HCT116 (cell line): Measurements from ENCODE around the gene GARIN3. TPM values are rescaled to one million over a fixed set of nuclear protein-coding genes. Genes with fewer than 3 reads are reported as not detected.

ENCODE experiments used
- ATAC-seq: fragments of 200-7000 bp; cut with Tn5 transposase; 2 replicates; pipeline ENCODE4 v1.9.1; 2020; ENCODE audit warnings: mild to moderate bottlenecking, moderate library complexity
- BruUV-seq: library from RNA; stranded (reverse); fragments of 400-500 nt; replicated peaks from 2 replicates; lab custom pipeline; 2021; lab: Mats Ljungman, UMichigan
- CTCF ChIA-PET: fragments of 300-600 bp; sonication (Branson Sonifier 250); formaldehyde crosslinking; loops from one replicate; lab custom pipeline; 2021; ENCODE audit warnings: antibody characterized with exemption; lab: Charles Lee
- POLR2A ChIA-PET: fragments of 300-600, 350-600 bp; sonication (Branson Sonifier 250); formaldehyde crosslinking; loops from one replicate; lab custom pipeline; 2021; ENCODE audit warnings: antibody characterized with exemption; lab: Charles Lee
- RAD21 ChIA-PET, 2 experiments: fragments of 300-600 bp; sonication (Branson Sonifier 250); formaldehyde crosslinking; loops; one replicate each; lab custom pipeline; 2023; ENCODE audit warnings: low total read pairs in 2 of 2; ENCODE audit not compliant: uncharacterized antibody in 2 of 2, unreplicated experiment in 2 of 2, low non-redundant PET in 1 of 2; lab: Charles Lee
- DNase-seq: peaks from one replicate; pipeline ENCODE4 v3.0.0-alpha.2; 2010; ENCODE audit warnings: low read depth, low spot score
- H2AFZ ChIP-seq: fragments of 200-600 bp; shearing (Covaris generic), sonication (generic); 2 replicates; pipeline ENCODE4 v1.6.1; 2017; ENCODE audit warnings: low read depth, mixed run types, mixed read lengths, antibody characterized with exemption, low read length; ENCODE audit not compliant: poor library complexity, severe bottlenecking
- H3K27ac ChIP-seq: 2 replicates; pipeline ENCODE4 v1.5.1; 2012; ENCODE audit warnings: low read depth, low read length
- H3K27me3 ChIP-seq: fragments of 200-600 bp; sonication (generic); 2 replicates; pipeline ENCODE4 v1.6.1; 2016; ENCODE audit warnings: mixed run types, low read length, mixed read lengths; ENCODE audit not compliant: insufficient read depth
- H3K36me3 ChIP-seq, 2 experiments: fragments of 200-500 bp in 1 of 2; fragments of 200-600 bp in 1 of 2; sonication (Bioruptor generic) in 1 of 2; sonication (generic) in 1 of 2; 2 replicates each; pipeline versions ENCODE4 v1.5.1 to v1.6.1; 2014 to 2016; ENCODE audit warnings: low read length in 2 of 2, inconsistent platforms in 1 of 2, mixed read lengths in 1 of 2, mixed run types in 1 of 2; ENCODE audit not compliant: insufficient read depth in 2 of 2, control insufficient read depth in 1 of 2
- H3K4me1 ChIP-seq, 2 experiments: fragments of 200-600 bp in 1 of 2; sonication (generic) in 1 of 2; 2 replicates each; pipeline versions ENCODE4 v1.5.1 to v1.6.1; 2012 to 2017; ENCODE audit warnings: low read length in 2 of 2, inconsistent platforms in 1 of 2, mild to moderate bottlenecking in 1 of 2, mixed read lengths in 1 of 2, mixed run types in 1 of 2, moderate library complexity in 1 of 2; ENCODE audit not compliant: insufficient read depth in 2 of 2, control insufficient read depth in 1 of 2
- H3K4me2 ChIP-seq: fragments of 200-600 bp; sonication (generic); 2 replicates; pipeline ENCODE4 v1.6.1; 2017; ENCODE audit warnings: mixed run types, low read length, mixed read lengths
- H3K4me3 ChIP-seq, 2 experiments: fragments of 200-600 bp in 1 of 2; sonication (generic) in 1 of 2; replicated peaks in 1 of 2; 2 replicates each; pipeline ENCODE4 v1.5.1; 2011 to 2016; ENCODE audit warnings: low read length in 2 of 2, control low read depth in 1 of 2, low read depth in 1 of 2, mild to moderate bottlenecking in 1 of 2, mixed read lengths in 1 of 2, mixed run types in 1 of 2
- H3K79me2 ChIP-seq: fragments of 200-600 bp; sonication (generic); 2 replicates; pipeline ENCODE4 v1.6.1; 2017; ENCODE audit warnings: mild to moderate bottlenecking, mixed run types, low read length, moderate library complexity, mixed read lengths; ENCODE audit not compliant: insufficient read depth
- H3K9ac ChIP-seq: fragments of 200-600 bp; sonication (generic); 2 replicates; pipeline ENCODE4 v1.6.1; 2016; ENCODE audit warnings: low read length, mixed read lengths
- H3K9me2 ChIP-seq: fragments of 200-600 bp; sonication (generic), shearing (Covaris generic); 2 replicates; pipeline ENCODE4 v1.6.1; 2017; ENCODE audit warnings: mixed run types, mild to moderate bottlenecking, moderate library complexity; ENCODE audit not compliant: insufficient read depth
- H3K9me3 ChIP-seq, 2 experiments: fragments of 200-500 bp in 1 of 2; fragments of 200-600 bp in 1 of 2; sonication (Bioruptor generic) in 1 of 2; sonication (generic) in 1 of 2; 2 replicates each; pipeline ENCODE4 v1.6.1; 2014 to 2017; ENCODE audit warnings: low read length in 2 of 2, mixed read lengths in 2 of 2, inconsistent platforms in 1 of 2, low read depth in 1 of 2, mild to moderate bottlenecking in 1 of 2, mixed run types in 1 of 2, moderate library complexity in 1 of 2; ENCODE audit not compliant: control insufficient read depth in 1 of 2, insufficient read depth in 1 of 2
- H4K20me1 ChIP-seq: fragments of 200-600 bp; sonication (generic), shearing (Covaris generic); 2 replicates; pipeline ENCODE4 v1.6.1; 2017; ENCODE audit warnings: mixed run types, mild to moderate bottlenecking, moderate library complexity; ENCODE audit not compliant: insufficient read depth
- ATF3 ChIP-seq: IDR thresholded peaks from 2 replicates; pipeline ENCODE4 v1.6.1; 2012
- EGR1 ChIP-seq: IDR thresholded peaks from 2 replicates; pipeline ENCODE4 v1.6.1; 2012; ENCODE audit warnings: low read depth
- ELF1 ChIP-seq: IDR thresholded peaks from 2 replicates; pipeline ENCODE4 v1.6.1; 2012; ENCODE audit warnings: low read depth, borderline replicate concordance
- EZH2phosphoT487 ChIP-seq: fragments of 200-600 bp; IDR thresholded peaks from 2 replicates; pipeline ENCODE4 v1.6.1; 2018; ENCODE audit warnings: antibody characterized with exemption, borderline replicate concordance
- FOSL1 ChIP-seq: IDR thresholded peaks from 2 replicates; pipeline ENCODE4 v1.6.1; 2012; ENCODE audit warnings: low read depth
- POLR2A ChIP-seq: IDR thresholded peaks from 2 replicates; pipeline ENCODE4 v1.7.0; 2011; ENCODE audit warnings: borderline replicate concordance; ENCODE audit not compliant: insufficient read depth, insufficient read length; ENCODE audit errors: extremely low read depth
- RAD21 ChIP-seq: IDR thresholded peaks from 2 replicates; pipeline ENCODE4 v1.6.1; 2012; ENCODE audit warnings: low read depth, mild to moderate bottlenecking
- REST ChIP-seq: IDR thresholded peaks from 2 replicates; pipeline ENCODE4 v1.6.1; 2012; ENCODE audit warnings: low read depth
- SP1 ChIP-seq: IDR thresholded peaks from 2 replicates; pipeline ENCODE4 v1.6.1; 2012; ENCODE audit warnings: low read depth
- SRF ChIP-seq: IDR thresholded peaks from 2 replicates; pipeline ENCODE4 v1.6.1; 2012; ENCODE audit warnings: low read depth
- YY1 ChIP-seq: IDR thresholded peaks from 2 replicates; pipeline ENCODE4 v1.6.1; 2011; ENCODE audit warnings: low read length, low read depth, moderate library complexity, mild to moderate bottlenecking; ENCODE audit not compliant: insufficient replicate concordance; ENCODE audit errors: extremely low read depth
- ZBTB33 ChIP-seq: IDR thresholded peaks from 2 replicates; pipeline ENCODE4 v1.6.1; 2011; ENCODE audit warnings: mild to moderate bottlenecking, low read length, moderate library complexity; ENCODE audit not compliant: insufficient replicate concordance; ENCODE audit errors: extremely low read depth
- ZFX ChIP-seq: fragments of 450-650 bp; IDR thresholded peaks from 2 replicates; pipeline ENCODE4 v1.6.1; 2017
- intact Hi-C: fragments of 100-400 bp; cut with micrococcal nuclease; formaldehyde crosslinking; loops from 2 replicates; pipeline ENCODE4 v1.10.0; 2022
- total RNA-seq: library from RNA; stranded (reverse); gene quantifications from one replicate; pipeline ENCODE4 v1.2.1, GENCODE V29; 2021; ENCODE audit not compliant: unreplicated experiment

Gene GARIN3
- total RNA-seq, 1 experiment from 2014 or later, result not detected

- no TSS peak for BruUV-seq
- DNase-seq (no peak), ATAC-seq (no peak)
- no peaks in the 10 kb centered on the region for H3K79me2 ChIP-seq
- H2AFZ ChIP-seq, result no peak overlapping the region
- ChIA-PET CTCF (interaction anchor here (1.0 kb wide), 1 partner anchor 14 kb away, joined by 3 read pairs; no protein-coding TSS in a partner anchor), RAD21 (no interaction called here), POLR2A (no interaction called here)
- intact Hi-C loops, result no loop called here
- no peak overlapping the region for H3K4me3 ChIP-seq
- TF ChIP-seq REST, result no peak
- TF ChIP-seq FOSL1, result no peak
- TF ChIP-seq ELF1, result no peak
- peaks cover 35% of the 10 kb centered on the region for H3K27me3 ChIP-seq
- H3K9me2 ChIP-seq, result no peaks in the 10 kb centered on the region
- H3K4me1 ChIP-seq, result no peaks in the 10 kb centered on the region
- no peaks in the 10 kb centered on the region for H3K9me3 ChIP-seq
- no peaks in the 10 kb centered on the region for H3K36me3 ChIP-seq
- H3K9ac ChIP-seq, result no peak overlapping the region
- no peaks in the 10 kb centered on the region for H4K20me1 ChIP-seq
- no peak overlapping the region for H3K27ac ChIP-seq
- no peak overlapping the region for H3K4me2 ChIP-seq
Observed at GRCh38 chr5:157162919-157163510, 3.0 kb downstream of the GARIN3 start.

- Histone ChIP-seq H3K36me3 (no peaks in the 10 kb centered on the region), H3K4me2 (no peak overlapping the region), H2AFZ (no peak overlapping the region), H3K9ac (no peak overlapping the region), H4K20me1 (no peaks in the 10 kb centered on the region), H3K9me2 (no peaks in the 10 kb centered on the region), H3K27me3 (peaks cover 26% of the 10 kb centered on the region), H3K9me3 (no peaks in the 10 kb centered on the region), H3K4me1 (no peaks in the 10 kb centered on the region), H3K4me3 (no peak overlapping the region), H3K79me2 (no peaks in the 10 kb centered on the region), H3K27ac (no peak overlapping the region)
- intact Hi-C loops, result no loop called here
- DNase-seq (no peak), ATAC-seq (no peak)
- POLR2A ChIA-PET, result no interaction called here
- RAD21 ChIA-PET, result no interaction called here
- CTCF ChIA-PET, result no interaction called here
- no TSS peak for BruUV-seq
- TF ChIP-seq YY1 (no peak), POLR2A (no peak), SP1 (no peak), ATF3 (no peak), EZH2phosphoT487 (no peak), ZFX (no peak), EGR1 (no peak), RAD21 (no peak), ZBTB33 (no peak), SRF (no peak)
Observed at GRCh38 chr5:157161996-157162395, 4.1 kb downstream of the GARIN3 start.
